Thyroid gland (tissue), 4 donors: Measurements from ENCODE around the gene CCM2. TPM values are rescaled to one million over a fixed set of nuclear protein-coding genes. Genes with fewer than 3 reads are reported as not detected.

Experiments used
- DNase-seq, 2 donors: peaks; one replicate each; pipeline ENCODE4 v3.0.0-alpha.2; 2019
- H3K27ac ChIP-seq, 3 donors: fragments of 200-600 bp; sonication (generic); 1 replicate in 2 of 3; 2 replicates in 1 of 3; pipeline ENCODE4 v1.5.1; 2016 to 2019; ENCODE audit warnings: mild to moderate bottlenecking in 1 of 3, moderate library complexity in 1 of 3
- H3K27me3 ChIP-seq: fragments of 200-600 bp; sonication (generic); one replicate; pipeline ENCODE4 v1.5.1; 2019
- H3K36me3 ChIP-seq, 2 donors: fragments of 200-600 bp; sonication (generic); one replicate each; pipeline ENCODE4 v1.5.1; 2016 to 2019
- H3K4me1 ChIP-seq, 2 donors: fragments of 200-600 bp; sonication (generic); one replicate each; pipeline ENCODE4 v1.5.1; 2017 to 2019
- H3K4me3 ChIP-seq, 3 donors: fragments of 200-600 bp; sonication (generic); replicated peaks in 1 of 3; 1 replicate in 2 of 3; 2 replicates in 1 of 3; pipeline ENCODE4 v1.5.1; 2016; ENCODE audit warnings: mild to moderate bottlenecking in 1 of 3
- H3K9me3 ChIP-seq: fragments of 200-600 bp; sonication (generic); one replicate; pipeline ENCODE4 v1.5.1; 2017
- POLR2A ChIP-seq, 2 donors: fragments of 450-650 bp; IDR thresholded peaks; one replicate each; pipeline ENCODE4 v1.6.1; 2017; ENCODE audit warnings: antibody characterized with exemption in 2 of 2, mild to moderate bottlenecking in 2 of 2, moderate library complexity in 1 of 2
- WGBS, 2 donors: methylation state at CpG; one replicate each; pipeline ENCODE4 v1.1.5; 2017; 5-methylcytosine and 5-hydroxymethylcytosine counted together
- intact Hi-C: fragments of 100-400 bp; cut with DNase I; formaldehyde crosslinking; loops from one replicate; pipeline ENCODE4 v1.15.1; 2023
- total RNA-seq, 4 donors: library from RNA; depleted of rRNA; stranded (reverse); fragments of >200 nt; gene quantifications; one replicate each; pipeline ENCODE4 v1.2.3, GENCODE V29; 2016
- TF ChIP-seq, protein P1 (sequence below), 6 experiments: fragments of 200-600 bp in 3 of 6; fragments of 450-650 bp in 3 of 6; sonication (generic) in 3 of 6; IDR thresholded peaks; one replicate each; pipeline ENCODE4 v1.5.1; 2016 to 2019; ENCODE audit warnings: antibody characterized with exemption in 6 of 6, mild to moderate bottlenecking in 2 of 6, inconsistent platforms in 1 of 6, moderate library complexity in 1 of 6

The CCM2 gene
- total RNA-seq, 4 donors from 2014 or later: 19.4 to 29.2 (median 24.3) TPM

DNA sequence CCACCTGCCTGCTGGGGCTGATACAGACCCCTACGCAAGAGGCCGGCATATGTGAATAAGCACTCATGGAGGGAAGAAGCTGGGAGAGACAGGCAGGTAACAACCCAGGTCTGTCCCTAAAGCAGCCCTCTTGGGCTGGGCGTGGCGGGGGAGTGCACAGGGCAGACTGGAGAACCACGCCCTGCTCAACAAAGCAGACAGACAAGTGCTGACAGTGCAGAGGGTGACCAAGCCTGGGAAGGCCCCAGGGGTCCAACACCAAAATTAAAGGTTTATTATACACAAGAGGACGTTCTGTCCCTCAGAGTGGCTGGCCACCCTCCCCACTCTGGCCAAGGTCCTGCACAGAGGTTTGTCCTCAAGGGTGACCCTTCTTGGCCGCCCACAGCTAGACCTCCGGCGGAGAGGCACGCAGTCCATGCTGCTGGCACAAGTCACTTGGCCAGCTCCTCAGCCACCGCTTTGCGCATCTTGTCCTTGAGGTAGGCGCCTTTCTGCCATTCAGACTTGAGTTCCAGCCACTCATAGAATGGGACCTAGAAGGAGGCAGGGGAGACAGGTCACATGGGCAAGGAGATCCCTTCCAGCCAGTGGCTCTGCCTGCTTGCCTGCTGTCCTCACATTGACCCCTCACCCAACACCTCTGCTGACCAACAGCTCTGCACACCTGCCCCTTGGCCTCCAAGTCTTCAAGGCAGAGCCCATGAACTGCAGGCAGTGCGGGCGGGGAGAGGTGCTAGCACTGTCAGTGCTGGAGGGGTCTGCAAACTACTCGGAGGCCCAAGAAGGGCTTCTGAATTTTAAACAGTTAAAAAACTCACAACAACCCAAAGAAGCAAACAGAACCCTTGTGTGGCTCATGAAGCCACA lies 100.1 kb downstream of the CCM2 start:
- H3K27me3 ChIP-seq: no peaks in the 10 kb centered on the region
- no peak overlapping the region for H3K4me3 ChIP-seq
- no peaks in the 10 kb centered on the region for H3K9me3 ChIP-seq
- H3K4me1 ChIP-seq: no peaks in the 10 kb centered on the region
- no peak overlapping the region for H3K27ac ChIP-seq
- DNase-seq: no peak
- TF ChIP-seq POLR2A (IDR thresholded peaks at IDR 0.05): no peak
- TF ChIP-seq, protein P1, sequence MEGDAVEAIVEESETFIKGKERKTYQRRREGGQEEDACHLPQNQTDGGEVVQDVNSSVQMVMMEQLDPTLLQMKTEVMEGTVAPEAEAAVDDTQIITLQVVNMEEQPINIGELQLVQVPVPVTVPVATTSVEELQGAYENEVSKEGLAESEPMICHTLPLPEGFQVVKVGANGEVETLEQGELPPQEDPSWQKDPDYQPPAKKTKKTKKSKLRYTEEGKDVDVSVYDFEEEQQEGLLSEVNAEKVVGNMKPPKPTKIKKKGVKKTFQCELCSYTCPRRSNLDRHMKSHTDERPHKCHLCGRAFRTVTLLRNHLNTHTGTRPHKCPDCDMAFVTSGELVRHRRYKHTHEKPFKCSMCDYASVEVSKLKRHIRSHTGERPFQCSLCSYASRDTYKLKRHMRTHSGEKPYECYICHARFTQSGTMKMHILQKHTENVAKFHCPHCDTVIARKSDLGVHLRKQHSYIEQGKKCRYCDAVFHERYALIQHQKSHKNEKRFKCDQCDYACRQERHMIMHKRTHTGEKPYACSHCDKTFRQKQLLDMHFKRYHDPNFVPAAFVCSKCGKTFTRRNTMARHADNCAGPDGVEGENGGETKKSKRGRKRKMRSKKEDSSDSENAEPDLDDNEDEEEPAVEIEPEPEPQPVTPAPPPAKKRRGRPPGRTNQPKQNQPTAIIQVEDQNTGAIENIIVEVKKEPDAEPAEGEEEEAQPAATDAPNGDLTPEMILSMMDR (IDR thresholded peaks at IDR 0.05): no peak
- 94 to 96% methylated on average over 7 to 16 of the region's 16 CpGs for WGBS, 2 donors
- intact Hi-C loops: no loop called here
- H3K36me3 ChIP-seq: peaks cover 63 to 65% of the 10 kb centered on the region in 2 donors

DNA sequence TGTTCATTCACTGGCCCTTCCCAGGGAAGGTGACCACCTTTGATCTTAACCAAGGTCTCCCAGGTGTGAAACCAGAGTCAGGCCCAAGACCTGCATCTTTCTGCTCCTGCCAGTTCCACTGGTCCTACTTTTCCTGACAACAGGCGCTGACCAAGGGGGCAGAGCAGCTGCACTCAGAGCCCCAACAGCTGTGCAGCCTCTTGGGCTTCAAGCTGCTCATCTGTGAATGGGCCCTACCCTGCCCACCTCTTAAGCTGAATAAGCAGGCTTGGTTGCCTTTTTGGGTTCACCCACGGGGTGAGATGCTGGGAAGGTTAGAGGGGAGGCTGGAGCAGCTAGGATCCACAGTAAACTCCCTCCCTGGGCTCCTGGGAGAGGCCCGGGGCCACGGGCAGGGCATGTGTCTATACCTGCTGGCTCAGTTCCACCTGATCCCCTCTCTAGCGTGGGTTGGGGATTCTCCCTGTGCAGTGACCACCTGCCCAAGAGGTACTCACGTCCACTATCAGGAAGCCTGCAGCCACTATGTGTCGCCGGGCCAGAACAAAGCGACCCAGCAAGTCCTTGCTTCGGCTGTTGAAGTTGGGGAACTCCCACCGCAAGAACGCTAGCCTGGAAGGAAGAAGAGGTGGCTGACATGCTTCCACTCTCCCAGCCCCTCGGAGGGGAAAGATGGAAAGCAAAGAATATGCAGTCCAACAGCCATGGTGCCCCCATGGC lies 100.9 kb downstream of the CCM2 start:
- Histone ChIP-seq H3K9me3 (no peaks in the 10 kb centered on the region), H3K27ac (no peak overlapping the region), H3K36me3 (peaks cover 71 to 73% of the 10 kb centered on the region in 2 donors), H3K27me3 (no peaks in the 10 kb centered on the region), H3K4me3 (no peak overlapping the region), H3K4me1 (no peaks in the 10 kb centered on the region)
- no peak for DNase-seq
- WGBS, 2 donors: 87 to 94% methylated on average over 5 to 12 of the region's 13 CpGs
- intact Hi-C loops: no loop called here
- no peak for TF ChIP-seq POLR2A (IDR thresholded peaks at IDR 0.05)
- TF ChIP-seq, protein P1 (IDR thresholded peaks at IDR 0.05): no peak

DNA sequence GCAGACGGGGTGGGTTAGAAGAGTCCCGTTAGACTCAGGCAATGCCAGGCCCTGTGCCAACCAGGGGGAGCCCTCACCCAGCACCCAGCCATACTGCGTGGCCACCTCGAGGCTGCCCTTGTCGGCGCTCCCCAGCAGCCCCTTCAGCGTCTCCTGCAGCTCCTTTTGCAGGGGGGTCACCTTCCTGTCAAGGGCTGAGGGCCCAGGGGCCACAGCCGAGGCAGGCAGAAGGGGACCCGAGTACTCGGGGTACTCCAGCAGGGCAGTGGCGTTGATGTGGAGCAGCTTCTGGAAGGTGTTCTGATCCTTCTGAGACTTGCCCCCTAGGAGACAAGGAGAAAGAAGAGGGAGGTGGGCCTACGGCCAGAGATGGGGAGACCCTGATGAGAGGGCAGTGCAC lies 101.7 kb downstream of the CCM2 start:
- no peak overlapping the region for H3K27ac ChIP-seq
- TF ChIP-seq POLR2A (IDR thresholded peaks at IDR 0.05): no peak
- TF ChIP-seq, protein P1 (IDR thresholded peaks at IDR 0.05): no peak
- H3K4me3 ChIP-seq: no peak overlapping the region
- DNase-seq: no peak
- intact Hi-C loops: no loop called here
- H3K4me1 ChIP-seq: no peaks in the 10 kb centered on the region
- H3K36me3 ChIP-seq: peaks cover 76 to 82% of the 10 kb centered on the region in 2 donors
- H3K27me3 ChIP-seq: no peaks in the 10 kb centered on the region
- no peaks in the 10 kb centered on the region for H3K9me3 ChIP-seq
- 94 to 95% methylated on average over 9 to 12 of the region's 12 CpGs for WGBS, 2 donors

DNA sequence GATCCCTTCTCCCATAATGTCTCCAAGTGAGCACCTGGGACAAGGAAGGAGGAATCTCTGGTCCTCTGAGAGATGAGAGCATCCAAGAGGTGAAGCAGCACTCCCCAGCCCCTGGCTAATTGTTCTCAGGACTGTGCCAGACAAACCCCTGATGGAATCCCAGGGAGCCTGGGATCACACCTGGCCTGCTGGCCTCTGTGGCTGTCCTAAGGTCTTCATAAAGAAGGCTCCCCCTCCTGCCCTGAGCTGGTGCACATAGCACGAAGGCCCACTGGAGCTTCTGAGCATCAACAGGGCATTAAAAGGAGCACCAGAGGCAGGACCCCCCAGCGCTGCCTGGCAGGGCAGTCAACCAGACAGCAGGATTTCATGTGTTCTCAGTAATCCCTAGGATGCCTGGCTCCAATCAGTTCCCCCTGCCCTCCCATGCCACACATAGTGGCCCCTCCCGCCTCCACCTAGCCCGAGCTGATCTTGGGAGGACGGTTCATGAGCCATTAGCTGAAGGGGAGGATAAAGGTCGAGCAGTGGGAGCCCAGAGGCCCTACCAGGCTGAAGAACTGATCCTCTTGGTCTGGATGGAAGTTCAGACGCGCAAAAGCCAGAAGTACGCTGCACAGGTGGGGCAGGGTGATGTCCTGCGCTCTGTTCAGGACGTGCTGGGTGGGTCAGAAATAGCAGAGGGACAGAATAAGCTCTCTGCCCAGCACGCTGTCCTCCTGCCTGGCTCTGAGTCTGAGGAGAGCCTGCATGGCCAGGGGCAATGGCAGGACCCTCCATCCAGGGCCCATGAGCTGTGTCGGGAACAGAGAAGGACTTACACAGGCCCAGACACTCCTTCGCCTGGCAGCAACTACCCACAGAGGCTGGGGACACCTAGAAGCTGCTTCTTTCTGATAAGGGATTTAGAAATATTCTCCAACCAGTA lies 103.0 kb downstream of the CCM2 start:
- no peaks in the 10 kb centered on the region for H3K4me1 ChIP-seq

More for the DNA sequence above, 103.0 kb downstream of the CCM2 start:
- H3K36me3 ChIP-seq: peaks cover 88 to 92% of the 10 kb centered on the region in 2 donors
- no peaks in the 10 kb centered on the region for H3K27me3 ChIP-seq
- no peak for TF ChIP-seq POLR2A (IDR thresholded peaks at IDR 0.05)
- TF ChIP-seq, protein P1 (IDR thresholded peaks at IDR 0.05): no peak
- H3K4me3 ChIP-seq: no peak overlapping the region
- H3K9me3 ChIP-seq: no peaks in the 10 kb centered on the region
- no peak overlapping the region for H3K27ac ChIP-seq
- WGBS, 2 donors: 90 to 95% methylated on average over 13 of the region's 14 CpGs
- intact Hi-C loops: no loop called here
- no peak for DNase-seq
